CD8-positive, alpha-beta memory T cell (primary cell): ENCODE results near the gene GNG4. TPM values are rescaled to one million over a fixed set of nuclear protein-coding genes. Genes with fewer than 3 reads are reported as not detected.

Experiments used
- CTCF ChIA-PET: fragments of 350-600 bp; sonication (Branson Sonifier 250); formaldehyde crosslinking; loops from one replicate; lab custom pipeline; 2021; ENCODE audit warnings: antibody characterized with exemption; lab: Charles Lee
- POLR2A ChIA-PET: fragments of 350-600 bp; sonication (Branson Sonifier 250); formaldehyde crosslinking; loops from one replicate; lab custom pipeline; 2021; ENCODE audit warnings: antibody characterized with exemption; lab: Charles Lee
- DNase-seq, 5 donors: peaks; one replicate each; pipeline versions ENCODE4 v3.0.0 to v3.0.0-alpha.2; 2020 to 2022; ENCODE audit warnings: mixed read lengths in 1 of 5
- H3K27ac ChIP-seq: one replicate; pipeline ENCODE4 v1.7.0; 2013; ENCODE audit warnings: low read depth, mild to moderate bottlenecking, low read length, moderate library complexity
- H3K27me3 ChIP-seq: 2 replicates; pipeline ENCODE4 v1.7.0; 2013; ENCODE audit warnings: low read length, mild to moderate bottlenecking; ENCODE audit not compliant: insufficient read depth, poor library complexity, severe bottlenecking
- H3K36me3 ChIP-seq: 2 replicates; pipeline ENCODE4 v1.7.0; 2013; ENCODE audit warnings: mild to moderate bottlenecking, low read length, moderate library complexity; ENCODE audit not compliant: insufficient read depth
- H3K4me1 ChIP-seq: 2 replicates; pipeline ENCODE4 v1.7.0; 2013; ENCODE audit warnings: mild to moderate bottlenecking, low read length, moderate library complexity; ENCODE audit not compliant: insufficient read depth
- H3K4me3 ChIP-seq: 2 replicates; pipeline ENCODE4 v1.7.0; 2013; ENCODE audit warnings: mild to moderate bottlenecking, low read length
- H3K9me3 ChIP-seq: 2 replicates; pipeline ENCODE4 v1.7.0; 2013; ENCODE audit warnings: mild to moderate bottlenecking, low read length
- H3K27ac Mint-ChIP-seq, 8 donors: one replicate each; pipeline ENCODE4 v1.8.0; 2020 to 2021; ENCODE audit warnings: mixed read lengths in 8 of 8, mild to moderate bottlenecking in 6 of 8, inconsistent platforms in 3 of 8, moderate library complexity in 3 of 8
- H3K27me3 Mint-ChIP-seq, 2 donors: one replicate each; pipeline ENCODE4 v1.8.0; 2020 to 2021; ENCODE audit warnings: mixed read lengths in 2 of 2, mild to moderate bottlenecking in 1 of 2, moderate library complexity in 1 of 2
- H3K36me3 Mint-ChIP-seq, 3 donors: one replicate each; pipeline ENCODE4 v1.8.0; 2020 to 2021; ENCODE audit warnings: mixed read lengths in 3 of 3, inconsistent platforms in 1 of 3, mild to moderate bottlenecking in 1 of 3
- H3K4me1 Mint-ChIP-seq, 3 donors: one replicate each; pipeline ENCODE4 v1.8.0; 2020 to 2021; ENCODE audit warnings: mixed read lengths in 3 of 3, inconsistent platforms in 1 of 3, mild to moderate bottlenecking in 1 of 3
- H3K4me3 Mint-ChIP-seq, 7 donors: one replicate each; pipeline ENCODE4 v1.8.0; 2020 to 2021; ENCODE audit warnings: mixed read lengths in 7 of 7, mild to moderate bottlenecking in 6 of 7, moderate library complexity in 4 of 7, inconsistent platforms in 2 of 7
- H3K9me3 Mint-ChIP-seq, 5 donors: one replicate each; pipeline ENCODE4 v1.8.0; 2020 to 2022; ENCODE audit warnings: mixed read lengths in 5 of 5, mild to moderate bottlenecking in 3 of 5, moderate library complexity in 2 of 5, inconsistent platforms in 1 of 5
- polyA plus RNA-seq: library from polyadenylated mRNA; unstranded; fragments of 300-500 nt; fragmentation: Illumina TruSeq; gene quantifications from one replicate; pipeline ENCODE4 v1.2.3, GENCODE V29; 2021
- total RNA-seq, 2 experiments: library from RNA; stranded (reverse); gene quantifications; one replicate each; pipeline ENCODE4 v1.2.3, GENCODE V29; 2021

Gene GNG4
- total and polyA plus RNA-seq, 3 experiments from 2014 or later: 5.2 to 5.6 TPM; not detected in 1

DNA sequence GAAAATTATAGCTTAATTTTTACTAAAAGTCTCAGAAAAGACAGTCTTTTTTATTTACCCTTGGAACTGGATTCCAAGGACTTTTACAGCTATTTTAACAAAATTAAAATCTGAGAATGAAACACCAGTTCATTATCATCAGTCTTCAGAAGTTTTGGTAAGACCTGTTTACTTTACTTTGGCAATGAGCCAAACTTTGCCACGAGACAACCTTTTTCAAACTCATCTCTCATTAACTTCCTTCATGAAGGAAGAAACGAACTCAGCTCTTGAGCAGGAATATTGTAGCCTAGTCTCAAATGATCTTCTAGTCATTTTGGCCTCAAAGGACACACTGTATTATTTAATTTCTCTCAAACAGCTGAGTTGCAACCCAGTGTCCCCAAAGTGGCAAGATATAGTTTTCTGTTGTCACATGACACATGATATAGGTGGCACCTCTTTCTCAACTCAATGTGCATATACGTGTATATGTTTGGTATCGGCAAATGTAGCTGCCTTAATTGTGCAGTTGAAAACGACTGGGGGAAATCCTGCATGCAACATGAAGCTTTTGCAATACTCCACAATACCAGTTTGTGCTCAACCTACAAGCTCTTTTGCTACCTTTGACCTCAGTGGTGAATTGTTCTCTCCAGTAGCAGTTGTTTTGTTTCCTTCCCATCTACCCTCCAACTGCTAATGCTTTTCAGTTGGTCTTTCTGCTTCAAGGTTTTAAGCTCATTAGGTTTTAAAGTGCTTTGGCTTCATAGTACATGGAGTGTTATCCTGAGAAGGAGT is 8.4 kb upstream of the GNG4 start:
- DNase-seq: no peak
- Histone ChIP-seq H3K9me3 (no peaks in the 10 kb centered on the region), H3K4me1 (no peaks in the 10 kb centered on the region), H3K27me3 (peaks cover 6% of the 10 kb centered on the region), H3K4me3 (no peak overlapping the region), H3K36me3 (no peaks in the 10 kb centered on the region), H3K27ac (no peak overlapping the region)
- H3K4me1 Mint-ChIP-seq: peaks cover 0 to 7% (median 0%) of the 10 kb centered on the region in 3 donors
- no peak overlapping the region for H3K4me3 Mint-ChIP-seq
- peaks cover 4 to 13% (median 6%) of the 10 kb centered on the region in 5 donors for H3K9me3 Mint-ChIP-seq
- POLR2A ChIA-PET: no interaction called here
- H3K27ac Mint-ChIP-seq: no peak overlapping the region
- peaks cover 11 to 27% (median 11%) of the 10 kb centered on the region in 3 donors for H3K36me3 Mint-ChIP-seq
- CTCF ChIA-PET: interaction anchor here (1.1 kb wide), 1 partner anchor 560 kb away, joined by 3 read pairs; no protein-coding TSS in a partner anchor
- H3K27me3 Mint-ChIP-seq: peaks cover 18 to 19% of the 10 kb centered on the region in 2 donors

DNA sequence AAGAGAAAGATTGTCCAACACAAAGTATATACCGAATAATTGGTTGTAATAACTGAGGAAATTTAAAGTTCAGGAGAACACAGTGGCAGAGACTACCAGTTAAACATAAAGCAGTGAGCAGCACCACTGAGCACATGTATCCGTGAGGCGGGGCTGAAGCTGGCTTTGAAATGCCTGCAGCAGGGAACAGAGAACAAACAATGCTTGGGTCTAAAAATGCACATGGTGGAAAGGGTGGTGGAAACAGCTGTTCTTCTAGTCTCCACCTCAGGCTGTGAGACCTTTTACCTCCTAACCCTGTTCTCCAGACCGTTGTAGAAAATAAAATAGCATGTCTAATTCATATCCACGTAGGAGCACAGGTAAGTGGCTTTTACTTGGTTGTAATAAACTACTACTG is 7.7 kb upstream of the GNG4 start:
- Mint-ChIP-seq H3K27ac (no peak overlapping the region), H3K9me3 (peaks cover 4 to 15% (median 8%) of the 10 kb centered on the region in 5 donors), H3K4me1 (peaks cover 0 to 7% (median 0%) of the 10 kb centered on the region in 3 donors), H3K27me3 (peaks cover 24 to 25% of the 10 kb centered on the region in 2 donors), H3K4me3 (no peak overlapping the region), H3K36me3 (peaks cover 7 to 20% (median 11%) of the 10 kb centered on the region in 3 donors)
- DNase-seq: no peak
- Histone ChIP-seq H3K9me3 (no peaks in the 10 kb centered on the region), H3K27me3 (peaks cover 11% of the 10 kb centered on the region), H3K4me3 (no peak overlapping the region), H3K27ac (no peak overlapping the region), H3K36me3 (no peaks in the 10 kb centered on the region), H3K4me1 (no peaks in the 10 kb centered on the region)
- CTCF ChIA-PET: interaction anchor here (1.1 kb wide), 1 partner anchor 559 kb away, joined by 3 read pairs; no protein-coding TSS in a partner anchor
- POLR2A ChIA-PET: no interaction called here

DNA sequence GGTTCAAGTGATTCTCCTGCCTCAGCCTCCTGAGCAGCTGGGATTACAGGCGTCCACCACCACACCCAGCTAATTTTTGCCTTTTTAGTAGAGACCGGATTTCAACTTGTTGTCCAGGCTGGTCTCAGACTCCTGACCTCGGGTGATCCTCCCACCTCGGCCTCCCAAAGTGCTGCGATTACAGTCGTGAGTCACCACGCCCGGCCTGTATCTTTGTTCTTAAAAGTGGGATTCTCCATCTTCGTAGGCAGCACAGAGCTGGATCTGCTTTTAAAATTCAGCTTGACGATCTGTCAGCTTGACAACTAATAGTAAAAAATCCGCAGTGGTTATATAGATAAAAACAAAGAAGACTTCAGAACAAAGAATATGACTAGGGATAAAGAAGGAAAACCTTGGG is 2.8 kb upstream of the GNG4 start:
- Histone ChIP-seq H3K4me3 (no peak overlapping the region), H3K9me3 (no peaks in the 10 kb centered on the region), H3K27ac (no peak overlapping the region), H3K27me3 (peaks cover 40% of the 10 kb centered on the region), H3K36me3 (no peaks in the 10 kb centered on the region), H3K4me1 (peaks cover 14% of the 10 kb centered on the region)
- DNase-seq: no peak
- Mint-ChIP-seq H3K36me3 (peaks cover 0 to 11% (median 0%) of the 10 kb centered on the region in 3 donors), H3K9me3 (peaks cover 4 to 17% (median 8%) of the 10 kb centered on the region in 5 donors), H3K4me3 (peak overlapping the region in 1 of 7 donors; percentile 42), H3K4me1 (peaks cover 11 to 16% (median 12%) of the 10 kb centered on the region in 3 donors), H3K27me3 (peaks cover 51% of the 10 kb centered on the region in 2 donors), H3K27ac (no peak overlapping the region)
- POLR2A ChIA-PET: no interaction called here
- CTCF ChIA-PET: no interaction called here

DNA sequence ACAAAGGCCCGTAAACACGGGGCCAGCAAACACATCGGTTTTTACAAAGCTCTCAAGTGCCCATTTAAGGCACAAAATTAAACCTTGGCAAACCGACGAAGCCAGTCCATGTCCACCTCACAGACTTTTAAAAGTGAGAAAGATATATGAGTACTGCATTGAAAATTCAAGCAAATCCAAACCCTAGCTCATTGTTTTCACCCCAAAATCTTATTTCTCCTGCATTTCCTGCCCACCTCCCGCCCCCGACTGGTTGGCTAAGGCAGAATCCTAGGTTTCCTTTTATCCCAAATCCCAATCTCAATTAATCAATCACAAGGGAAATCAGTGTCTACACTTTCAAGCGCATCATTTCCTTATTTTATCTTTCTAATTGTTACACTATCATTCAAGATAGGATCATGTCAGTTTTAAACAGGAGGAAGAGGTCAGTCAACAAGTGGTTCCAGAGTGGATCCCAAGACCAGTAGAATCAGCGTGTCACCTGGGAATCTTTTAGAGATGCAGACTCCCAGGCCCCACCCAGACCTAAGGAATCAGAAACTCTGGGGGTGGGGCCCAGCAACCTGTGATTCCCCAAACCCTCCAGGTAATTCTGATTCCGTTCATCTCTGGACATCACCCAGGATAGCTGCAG is 1.7 kb upstream of the GNG4 start:
- no peak for DNase-seq
- Mint-ChIP-seq H3K36me3 (peaks cover 0 to 11% (median 0%) of the 10 kb centered on the region in 3 donors), H3K27ac (peak overlapping the region in 2 of 8 donors; percentile 37 to 61), H3K27me3 (peaks cover 51 to 56% of the 10 kb centered on the region in 2 donors), H3K9me3 (peaks cover 4 to 17% (median 8%) of the 10 kb centered on the region in 5 donors), H3K4me1 (peaks cover 11 to 16% (median 12%) of the 10 kb centered on the region in 3 donors), H3K4me3 (peak overlapping the region; percentile 64 to 75 (median 70))
- ChIA-PET POLR2A (no interaction called here), CTCF (no interaction called here)
- no peak overlapping the region for H3K27ac ChIP-seq
- H3K4me1 ChIP-seq: peaks cover 14% of the 10 kb centered on the region
- no peaks in the 10 kb centered on the region for H3K9me3 ChIP-seq
- H3K36me3 ChIP-seq: no peaks in the 10 kb centered on the region
- peaks cover 43% of the 10 kb centered on the region for H3K27me3 ChIP-seq
- no peak overlapping the region for H3K4me3 ChIP-seq

DNA sequence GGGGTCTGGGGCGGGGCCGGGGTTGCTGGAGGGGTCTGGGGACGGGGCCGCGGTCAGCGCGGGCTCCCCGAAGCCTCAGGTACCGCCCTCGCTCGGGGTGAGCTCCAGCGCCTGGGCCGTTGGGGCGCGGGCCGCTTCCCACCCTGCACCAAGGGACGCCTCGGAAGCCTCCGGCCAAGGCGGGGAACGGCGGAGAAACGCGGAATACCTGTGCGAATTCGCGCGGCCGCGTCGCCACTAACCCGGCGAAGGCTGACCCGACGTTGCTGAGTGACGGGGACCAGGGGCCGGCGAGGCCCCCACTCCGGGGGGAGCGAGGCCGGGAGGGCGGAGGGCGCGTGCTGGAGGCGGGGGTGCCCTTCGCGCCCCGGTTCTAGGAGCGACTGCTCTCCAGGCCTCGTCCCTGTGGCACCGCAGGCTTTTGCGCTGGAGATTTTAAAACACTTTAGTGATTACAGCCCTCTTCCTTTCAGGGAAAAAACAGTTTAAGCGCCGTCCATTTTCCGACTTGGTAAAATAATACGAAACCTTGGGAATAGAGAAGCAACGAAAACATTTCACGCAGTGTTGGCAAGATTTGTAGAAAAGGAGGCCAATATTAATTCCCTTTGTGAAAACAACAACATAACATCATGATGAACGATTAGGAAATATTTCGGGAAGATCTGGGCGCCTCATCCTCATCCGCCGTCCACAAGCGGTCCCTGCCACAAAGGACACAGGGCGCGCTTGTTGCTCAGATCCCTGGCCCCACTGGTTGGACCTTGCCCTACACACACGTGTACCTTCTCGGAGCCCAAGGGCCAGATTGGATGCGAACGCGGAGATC is 971 bp upstream of the GNG4 start:
- Mint-ChIP-seq H3K36me3 (peaks cover 0 to 11% (median 0%) of the 10 kb centered on the region in 3 donors), H3K27ac (peak overlapping the region in 3 of 8 donors; percentile 37 to 79 (median 70)), H3K9me3 (peaks cover 4 to 17% (median 8%) of the 10 kb centered on the region in 5 donors), H3K27me3 (peaks cover 50 to 57% of the 10 kb centered on the region in 2 donors), H3K4me1 (peaks cover 11 to 16% (median 12%) of the 10 kb centered on the region in 3 donors), H3K4me3 (peak overlapping the region; percentile 58 to 75 (median 69))
- Histone ChIP-seq H3K27me3 (peaks cover 48% of the 10 kb centered on the region), H3K4me1 (peaks cover 14% of the 10 kb centered on the region), H3K36me3 (no peaks in the 10 kb centered on the region), H3K4me3 (no peak overlapping the region), H3K9me3 (no peaks in the 10 kb centered on the region), H3K27ac (no peak overlapping the region)
- DNase-seq: no peak
- ChIA-PET CTCF (no interaction called here), POLR2A (no interaction called here)

DNA sequence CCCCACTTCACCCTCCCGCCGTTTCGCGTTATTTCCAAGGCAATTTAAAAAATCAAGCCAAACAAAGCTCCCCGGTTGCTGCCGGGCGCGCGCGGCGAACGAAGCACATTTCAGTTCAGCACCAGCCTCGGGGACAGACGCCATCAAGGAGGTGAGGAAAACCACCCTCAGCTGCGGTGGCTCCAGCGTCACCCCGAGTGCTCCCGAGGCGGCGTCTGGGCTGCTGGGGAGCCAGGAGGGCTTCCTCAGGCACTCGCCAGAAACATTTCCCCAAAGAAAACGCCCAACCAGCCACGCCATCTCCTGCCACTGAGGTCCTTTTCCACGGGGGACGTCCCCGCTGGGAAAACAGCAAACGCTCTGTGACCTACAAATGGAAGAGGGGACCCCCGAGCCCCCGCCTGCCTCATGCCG is 623 bp downstream of the GNG4 start:
- H3K27me3 Mint-ChIP-seq: peaks cover 44 to 46% of the 10 kb centered on the region in 2 donors
- CTCF ChIA-PET: no interaction called here

DNA sequence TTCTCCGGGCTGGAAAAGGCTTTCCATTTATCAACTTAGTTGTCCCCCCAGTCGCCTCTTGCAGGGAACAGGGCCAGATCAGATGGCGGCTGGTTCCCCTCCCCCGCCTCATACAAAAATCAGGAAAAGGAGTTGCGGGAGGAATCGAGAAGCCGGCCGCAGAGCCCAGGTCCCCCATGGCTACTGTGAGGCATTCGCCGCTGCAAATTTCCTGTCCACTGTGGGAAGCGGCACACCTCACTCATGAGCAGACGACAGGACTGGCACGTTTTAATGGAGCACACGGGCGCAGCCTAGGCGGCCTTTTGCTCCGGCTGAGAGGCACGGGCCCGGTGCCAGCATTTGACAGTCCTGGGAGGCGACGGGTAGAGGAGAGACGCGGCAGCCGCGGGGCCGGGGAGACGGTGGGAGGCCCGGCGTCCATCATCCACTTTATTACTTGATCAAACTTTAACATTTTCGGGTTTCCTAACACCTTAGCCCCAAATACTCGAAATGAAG is 1.1 kb downstream of the GNG4 start:
- Mint-ChIP-seq H3K36me3 (peaks cover 0 to 4% (median 3%) of the 10 kb centered on the region in 3 donors), H3K27me3 (peaks cover 41 to 43% of the 10 kb centered on the region in 2 donors), H3K27ac (peak overlapping the region in 2 of 8 donors; percentile 13 to 69), H3K9me3 (peaks cover 0 to 8% (median 4%) of the 10 kb centered on the region in 5 donors), H3K4me1 (peaks cover 13 to 24% (median 21%) of the 10 kb centered on the region in 3 donors), H3K4me3 (peak overlapping the region; percentile 60 to 92 (median 82))
- H3K36me3 ChIP-seq: no peaks in the 10 kb centered on the region
- H3K4me1 ChIP-seq: peaks cover 14% of the 10 kb centered on the region
- H3K4me3 ChIP-seq: no peak overlapping the region
- H3K27me3 ChIP-seq: peaks cover 42% of the 10 kb centered on the region
- H3K27ac ChIP-seq: no peak overlapping the region
- ChIA-PET POLR2A (no interaction called here), CTCF (no interaction called here)
- DNase-seq: peak in 1 of 5 donors; percentile 45
- no peaks in the 10 kb centered on the region for H3K9me3 ChIP-seq

More for the DNA sequence above, 623 bp downstream of the GNG4 start:
- peak overlapping the region; percentile 13 to 91 (median 65) for H3K27ac Mint-ChIP-seq
- H3K36me3 Mint-ChIP-seq: peaks cover 0 to 7% (median 3%) of the 10 kb centered on the region in 3 donors
- peaks cover 14% of the 10 kb centered on the region for H3K4me1 ChIP-seq
- H3K27ac ChIP-seq: no peak overlapping the region
- peaks cover 44% of the 10 kb centered on the region for H3K27me3 ChIP-seq
- H3K4me3 ChIP-seq: no peak overlapping the region
- peak overlapping the region; percentile 60 to 92 (median 82) for H3K4me3 Mint-ChIP-seq
- H3K4me1 Mint-ChIP-seq: peaks cover 12 to 21% (median 16%) of the 10 kb centered on the region in 3 donors
- H3K9me3 Mint-ChIP-seq: peaks cover 2 to 10% (median 7%) of the 10 kb centered on the region in 5 donors
- no peaks in the 10 kb centered on the region for H3K9me3 ChIP-seq
- H3K36me3 ChIP-seq: no peaks in the 10 kb centered on the region
- peak; percentile 37 to 74 (median 58) for DNase-seq
- POLR2A ChIA-PET: no interaction called here
